Measurements from ENCODE around the gene AGAP3. TPM values are rescaled to one million over a fixed set of nuclear protein-coding genes. Genes with fewer than 3 reads are reported as not detected.

AGAP3 gene
- total and polyA plus RNA-seq, 2 of the 4 experiments (the other 2 are of a cell fraction) = 35.3 to 93.9 TPM

DNA sequence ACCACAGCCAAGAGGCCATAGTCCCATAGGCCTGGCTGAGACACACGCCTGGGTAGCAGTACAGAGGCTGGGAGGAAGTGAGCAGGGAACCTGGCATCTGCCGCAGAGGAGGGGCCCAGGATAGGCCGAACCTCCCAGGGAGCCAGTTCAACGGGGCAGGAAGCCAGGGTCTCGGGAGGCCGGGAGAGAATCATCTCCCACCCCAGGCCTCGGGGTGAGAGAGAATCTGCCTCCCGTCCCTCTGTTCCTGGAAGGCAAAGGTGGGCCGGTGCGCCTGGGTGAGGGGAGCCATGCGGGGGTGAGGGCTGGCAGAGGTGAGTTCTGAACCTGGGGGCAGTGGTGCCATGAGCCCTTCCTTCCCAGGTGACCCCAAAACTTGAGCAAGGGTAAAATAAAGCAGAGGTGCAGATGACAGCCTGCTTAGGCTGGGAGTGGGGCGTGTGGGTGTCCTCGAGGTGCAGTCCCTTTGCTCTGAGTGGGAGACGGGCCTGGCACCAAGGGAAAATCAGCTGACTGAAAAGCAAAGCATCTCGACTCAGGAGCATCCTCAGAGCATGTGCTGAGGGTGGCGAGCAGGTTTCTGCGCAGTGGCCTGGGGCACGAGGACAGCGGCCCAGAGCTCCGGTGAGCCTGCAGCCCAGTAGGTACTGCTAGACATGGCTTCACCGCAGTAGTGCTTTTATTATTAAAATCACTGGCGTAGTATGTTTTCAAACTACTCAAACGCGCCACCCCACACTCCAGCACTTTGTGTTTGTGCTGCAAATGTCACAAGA lies 15.5 kb downstream of the AGAP3 start:
- Histone ChIP-seq H3K27me3 (ENCODE audit: control insufficient read depth, insufficient read depth, low read length) (no peaks in the 10 kb centered on the region), H2BK20ac (ENCODE audit: low read depth, low read length) (no peak overlapping the region), H2AK9ac (replicated peaks; ENCODE audit: low read depth, low read length, poor library complexity) (no peak overlapping the region), H3K23ac (ENCODE audit: low read depth, low read length) (no peak overlapping the region), H3K36me3 (ENCODE audit: control insufficient read depth, insufficient read depth, low read length) (peaks cover 6% of the 10 kb centered on the region), H3K79me1 (ENCODE audit: low read depth in 1 of 2, low read length in 2 of 2) (peaks cover 20 to 91% of the 10 kb centered on the region in 2 experiments), H4K5ac (ENCODE audit: low read depth, low read length) (no peak overlapping the region), H3K9ac (ENCODE audit: low read depth, low read length) (no peak overlapping the region), H3K18ac (ENCODE audit: low read depth, low read length) (no peak overlapping the region), H3K56ac (ENCODE audit: extremely low read depth, insufficient read depth, low read length) (no peak overlapping the region), H3K27ac (ENCODE audit: insufficient read depth, low read length) (no peak overlapping the region), H3K4me3 (ENCODE audit: insufficient read depth, low read depth, low read length) (no peak overlapping the region), H2BK120ac (ENCODE audit: low read depth, low read length) (no peak overlapping the region), H2AK5ac (ENCODE audit: low read depth, low read length) (no peak overlapping the region), H4K91ac (ENCODE audit: insufficient read depth, low read depth, low read length) (no peak overlapping the region), H4K20me1 (ENCODE audit: insufficient read depth, low read length) (peaks cover 85% of the 10 kb centered on the region), H3K14ac (replicated peaks; ENCODE audit: low read depth, low read length) (no peak overlapping the region), H3K4me2 (ENCODE audit: low read depth, low read length) (no peak overlapping the region), H3K9me3 (ENCODE audit: control insufficient read depth, insufficient read depth, low read length) (no peaks in the 10 kb centered on the region), H2BK15ac (ENCODE audit: low read depth, low read length) (no peak overlapping the region), H4K8ac (ENCODE audit: low read depth in 2 of 2, low read length in 2 of 2) (no peak overlapping the region), H3K9me1 (ENCODE audit: insufficient read depth, low read length) (peaks cover 4% of the 10 kb centered on the region; the same call in 1 of the 2 replicates), H2AFZ (replicated peaks; ENCODE audit: low read length, poor library complexity) (no peak overlapping the region), H3K4me1 (ENCODE audit: control insufficient read depth, insufficient read depth, low read length) (peaks cover 8% of the 10 kb centered on the region), H3K4ac (ENCODE audit: low read depth, low read length) (no peak overlapping the region), H2BK5ac (ENCODE audit: low read depth, low read length, poor library complexity, severe bottlenecking) (no peak overlapping the region)
- POLR2A ChIA-PET (ENCODE audit: unreplicated experiment) = no interaction called here
- 97% methylated on average over 5 of the region's 24 CpGs; no CpG with 5 or more reads in 1 of the 2 experiments for WGBS, 2 experiments (ENCODE audit: extremely low coverage in 2 of 2, insufficient read length in 1 of 2)
- intact Hi-C loops (cut with micrococcal nuclease) = no loop called here
- BruUV-seq (replicated peaks) = no TSS peak
- in situ Hi-C loops (cut with MboI; ENCODE audit: low sequenced_read_pairs) = loop anchor here (10.0 to 25.0 kb wide), 2 partner anchors 197 to 315 kb away; no protein-coding TSS in a partner anchor
- no peak for TF ChIP-seq MXI1 (IDR thresholded peaks at IDR 0.05; ENCODE audit: borderline replicate concordance, low read depth, low read length)
- TF ChIP-seq BHLHE40 (IDR thresholded peaks at IDR 0.05; ENCODE audit: low read depth, low read length) = no peak
- TF ChIP-seq MAZ (IDR thresholded peaks at IDR 0.05; ENCODE audit: borderline replicate concordance, low read depth, low read length) = no peak
- CTCF ChIA-PET = no interaction called here
- DNase-seq (no peak), ATAC-seq (ENCODE audit: low read depth) (no peak)
- dilution Hi-C loops (cut with HindIII; ENCODE audit: low sequenced_read_pairs, unreplicated experiment) = no loop called here
